ENCODE data around the gene LEMD1.

Gene LEMD1

DNA sequence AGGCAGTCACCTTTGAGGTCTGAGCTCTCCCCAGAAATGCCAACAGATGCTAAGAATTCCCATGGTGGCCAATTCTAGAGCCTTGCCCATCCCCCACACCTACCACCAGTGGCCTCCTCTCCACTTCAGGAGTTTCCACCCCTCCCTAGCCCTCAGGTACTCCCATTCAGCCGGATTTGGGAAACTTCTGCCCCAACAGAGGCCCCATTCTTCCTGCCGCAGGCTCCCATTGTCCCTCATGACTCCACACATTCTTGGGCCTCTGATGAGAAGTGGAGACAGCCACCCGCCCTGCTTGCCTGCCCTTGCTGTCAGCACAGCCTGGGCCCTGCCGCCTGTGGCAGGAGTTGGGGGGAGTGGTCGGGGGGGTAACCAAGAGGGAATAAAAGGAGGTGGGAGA is 29.3 kb upstream of the LEMD1 start:
- no peak for DNase-seq (ENCODE audit: low read depth)
- no peak overlapping the region for H3K4me3 ChIP-seq (ENCODE audit: low read length)
- TF ChIP-seq CTCF (conservative IDR thresholded peaks at IDR 0.05; ENCODE audit: low read length): no peak

- no peak for TF ChIP-seq CTCF (conservative IDR thresholded peaks at IDR 0.05; ENCODE audit: low read length)
- H3K4me3 ChIP-seq (ENCODE audit: low read length): no peak overlapping the region
- DNase-seq (ENCODE audit: low read depth): no peak
These were observed 28.6 kb upstream of the LEMD1 start for GRCh38 chr1:205450448-205450847.

DNA sequence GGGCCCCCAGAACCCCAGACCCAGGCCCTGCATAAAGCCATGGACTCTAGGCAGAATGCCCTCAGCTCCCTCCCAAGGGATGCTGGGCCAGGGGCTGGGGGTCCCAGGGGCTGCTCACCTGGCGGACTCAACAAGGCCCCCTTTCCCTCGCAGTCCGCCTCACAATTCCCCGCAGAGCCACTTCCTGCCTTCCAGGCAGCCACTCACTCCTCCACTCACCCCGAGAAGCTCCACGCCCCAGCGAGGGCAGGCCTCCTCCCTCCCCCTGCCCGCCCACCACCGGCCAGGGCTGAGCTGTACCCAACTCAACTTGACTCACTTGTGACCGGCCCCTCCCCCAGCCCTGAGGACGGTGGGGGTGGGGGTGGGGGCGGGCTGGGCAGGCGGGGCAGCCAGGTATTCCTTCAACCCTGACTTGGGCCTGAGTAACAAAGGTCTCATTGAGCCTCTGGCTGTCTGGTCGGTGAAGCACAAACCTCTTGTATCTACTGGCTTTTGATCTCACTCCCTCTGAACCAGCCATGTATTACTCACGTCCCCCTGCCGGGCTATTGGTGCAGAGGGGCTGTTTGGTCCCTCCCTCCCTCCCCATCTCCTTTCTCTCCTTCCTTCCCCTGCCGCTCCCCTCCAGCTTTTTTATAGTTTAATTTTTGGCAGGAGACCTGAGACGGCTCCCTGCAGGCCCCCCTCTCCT is 28.0 kb upstream of the LEMD1 start:
- peak; percentile 6 for DNase-seq (ENCODE audit: low read depth)
- TF ChIP-seq CTCF (conservative IDR thresholded peaks at IDR 0.05; ENCODE audit: low read length): no peak
- H3K4me3 ChIP-seq (ENCODE audit: low read length): no peak overlapping the region; the same call in 1 of the 2 replicates

- DNase-seq (ENCODE audit: low read depth): no peak
- TF ChIP-seq CTCF (conservative IDR thresholded peaks at IDR 0.05; ENCODE audit: low read length): no peak
- no peak overlapping the region; the same call in 1 of the 2 replicates for H3K4me3 ChIP-seq (ENCODE audit: low read length)
These were observed 27.4 kb upstream of the LEMD1 start for GRCh38 chr1:205449254-205449749.

DNA sequence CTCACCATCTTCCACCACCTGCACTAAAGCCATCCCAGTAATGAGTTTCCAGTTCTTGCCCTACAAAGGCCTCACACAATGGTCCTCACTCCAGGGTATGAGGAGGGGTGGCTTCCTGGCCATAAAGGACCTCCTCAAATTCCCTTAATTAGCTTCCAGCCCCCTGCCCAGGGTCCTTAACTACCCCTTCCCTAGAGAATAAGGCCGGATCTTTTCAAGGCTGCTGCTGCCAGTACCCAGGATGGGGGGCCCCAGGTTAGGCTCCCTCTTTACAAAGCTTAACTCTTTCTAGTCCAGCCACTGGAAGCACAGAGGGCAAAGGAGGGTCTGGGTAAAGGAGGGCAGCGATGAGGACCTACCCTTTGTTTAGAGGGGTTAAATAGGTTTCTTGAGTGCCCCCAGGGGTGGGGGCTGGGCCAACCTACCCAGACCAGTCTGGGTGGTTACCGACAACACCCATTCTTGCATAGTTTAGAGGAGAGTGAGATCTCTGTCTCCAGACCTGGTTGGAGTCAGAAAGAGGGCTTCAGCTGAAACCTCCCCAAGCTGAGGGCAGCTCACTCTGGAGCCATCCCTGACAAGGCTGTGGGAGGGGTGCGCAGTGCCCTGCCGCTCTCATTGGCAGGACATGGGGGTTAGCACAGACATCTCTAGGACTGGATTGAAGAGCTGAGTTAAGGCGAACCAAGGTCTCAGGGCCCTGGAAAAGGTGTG is 26.8 kb upstream of the LEMD1 start:
- no peak overlapping the region for H3K4me3 ChIP-seq (ENCODE audit: low read length)
- DNase-seq (ENCODE audit: low read depth): no peak
- no peak for TF ChIP-seq CTCF (conservative IDR thresholded peaks at IDR 0.05; ENCODE audit: low read length)

- no peak for DNase-seq (ENCODE audit: low read depth)
- no peak for TF ChIP-seq CTCF (conservative IDR thresholded peaks at IDR 0.05; ENCODE audit: low read length)
- H3K4me3 ChIP-seq (ENCODE audit: low read length): no peak overlapping the region
These were observed 25.8 kb upstream of the LEMD1 start for GRCh38 chr1:205447457-205448341.

Measured in AG10803 (cell line).